ENCODE data around the gene RGS19. TPM values are rescaled to one million over a fixed set of nuclear protein-coding genes. Genes with fewer than 3 reads are reported as not detected.

Gene RGS19
- total RNA-seq, 1 experiment from 2014 or later = 43.2 TPM

DNA sequence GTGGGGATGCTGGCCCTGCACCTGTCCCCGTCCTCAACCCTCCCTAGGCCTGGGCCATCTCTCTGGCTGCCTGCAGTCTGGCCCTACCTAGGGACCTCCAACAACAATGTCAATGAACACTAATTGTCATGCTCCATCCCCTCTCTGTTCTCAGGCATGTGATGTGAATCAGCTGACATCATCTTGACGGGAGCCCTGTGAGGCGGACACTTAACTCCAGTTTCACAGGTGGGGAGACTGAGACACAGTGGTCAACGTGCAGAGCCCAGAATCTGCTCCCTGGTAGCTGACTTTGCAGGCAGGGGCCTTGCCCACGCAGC lies 17.1 kb downstream of the RGS19 start:
- no peaks in the 10 kb centered on the region for H3K27me3 ChIP-seq (ENCODE audit: low read length)
- CTCF ChIA-PET = interaction anchor here (0.6 to 1.0 kb wide), 2 partner anchors 23 to 517 kb away, joined by 3 to 8 read pairs; no protein-coding TSS in a partner anchor
- H2AFZ ChIP-seq (ENCODE audit: low read length) = peak overlapping the region; percentile 67; the same call in 1 of the 2 replicates
- 0 out of 2 replicates have a peak overlapping the region, but pooled peaks have one; percentile 6 for H3K27ac ChIP-seq (ENCODE audit: low read length)
- H4K20me1 ChIP-seq (ENCODE audit: low read length) = no peaks in the 10 kb centered on the region
- H3F3A ChIP-seq (ENCODE audit: low read length, unreplicated experiment) = no peaks in the 10 kb centered on the region
- H3K79me2 ChIP-seq (ENCODE audit: low read length) = peaks cover 10% of the 10 kb centered on the region
- TF ChIP-seq, protein P1, sequence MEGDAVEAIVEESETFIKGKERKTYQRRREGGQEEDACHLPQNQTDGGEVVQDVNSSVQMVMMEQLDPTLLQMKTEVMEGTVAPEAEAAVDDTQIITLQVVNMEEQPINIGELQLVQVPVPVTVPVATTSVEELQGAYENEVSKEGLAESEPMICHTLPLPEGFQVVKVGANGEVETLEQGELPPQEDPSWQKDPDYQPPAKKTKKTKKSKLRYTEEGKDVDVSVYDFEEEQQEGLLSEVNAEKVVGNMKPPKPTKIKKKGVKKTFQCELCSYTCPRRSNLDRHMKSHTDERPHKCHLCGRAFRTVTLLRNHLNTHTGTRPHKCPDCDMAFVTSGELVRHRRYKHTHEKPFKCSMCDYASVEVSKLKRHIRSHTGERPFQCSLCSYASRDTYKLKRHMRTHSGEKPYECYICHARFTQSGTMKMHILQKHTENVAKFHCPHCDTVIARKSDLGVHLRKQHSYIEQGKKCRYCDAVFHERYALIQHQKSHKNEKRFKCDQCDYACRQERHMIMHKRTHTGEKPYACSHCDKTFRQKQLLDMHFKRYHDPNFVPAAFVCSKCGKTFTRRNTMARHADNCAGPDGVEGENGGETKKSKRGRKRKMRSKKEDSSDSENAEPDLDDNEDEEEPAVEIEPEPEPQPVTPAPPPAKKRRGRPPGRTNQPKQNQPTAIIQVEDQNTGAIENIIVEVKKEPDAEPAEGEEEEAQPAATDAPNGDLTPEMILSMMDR (conservative IDR thresholded peaks at IDR 0.05; ENCODE audit: low read depth, low read length) = no peak
- TF ChIP-seq EZH2phosphoT487 (IDR thresholded peaks at IDR 0.05; ENCODE audit: borderline replicate concordance, low read length) (no peak), EZH2 (IDR thresholded peaks at IDR 0.05; ENCODE audit: low read length, unreplicated experiment) (no peak)
- H3K36me3 ChIP-seq (ENCODE audit: low read depth, low read length) = no peaks in the 10 kb centered on the region
- no peaks in the 10 kb centered on the region for H3K9me2 ChIP-seq (replicated peaks; ENCODE audit: low read length)
- intact Hi-C loops (cut with micrococcal nuclease) = loop anchor here (2.0 kb wide), 1 partner anchor 23 kb away; no protein-coding TSS in a partner anchor
- ATAC-seq (no peak), DNase-seq (no peak)
- peak overlapping the region; percentile 84 for H3K9ac ChIP-seq (ENCODE audit: low read length)
- peak overlapping the region; percentile 95 for H3K4me2 ChIP-seq (ENCODE audit: low read length)
- H3K4me3 ChIP-seq (ENCODE audit: low read length) = peak overlapping the region; percentile 79
- peaks cover 46% of the 10 kb centered on the region for H3K4me1 ChIP-seq (ENCODE audit: insufficient read depth, low read length)
- POLR2A ChIA-PET (ENCODE audit: unreplicated experiment) = no interaction called here
- H3K9me3 ChIP-seq (ENCODE audit: low read length) = no peaks in the 10 kb centered on the region
- no TSS peak for BruUV-seq (replicated peaks)

DNA sequence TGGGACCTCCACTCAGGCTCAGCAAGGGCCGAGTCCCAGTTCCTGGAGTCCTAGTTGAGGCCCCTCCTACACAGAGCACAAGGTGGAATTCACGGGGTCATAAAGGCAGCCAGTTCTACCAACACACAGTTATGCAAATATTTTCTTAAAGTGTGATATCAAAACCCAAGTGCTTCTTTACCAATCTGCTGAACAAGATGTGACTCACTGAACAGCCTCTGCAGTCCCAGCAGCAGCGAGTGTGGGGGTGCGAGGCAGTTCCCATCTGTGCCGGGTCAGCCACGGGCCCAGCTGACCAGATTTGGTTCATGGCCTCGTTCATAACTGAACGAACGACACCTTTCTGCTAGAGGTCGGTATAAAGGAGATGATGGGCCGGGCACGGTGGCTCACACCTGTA lies 20.8 kb downstream of the RGS19 start:
- DNase-seq = peak; percentile 26
- peak; percentile 13 for ATAC-seq
- H3F3A ChIP-seq (ENCODE audit: low read length, unreplicated experiment) = no peaks in the 10 kb centered on the region
- H2AFZ ChIP-seq (ENCODE audit: low read length) = peak overlapping the region; percentile 36; the same call in 1 of the 2 replicates
- no peaks in the 10 kb centered on the region for H3K27me3 ChIP-seq (ENCODE audit: low read length)
- peak overlapping the region; percentile 18; the same call in 1 of the 2 replicates for H3K4me2 ChIP-seq (ENCODE audit: low read length)
- no peaks in the 10 kb centered on the region for H3K9me2 ChIP-seq (replicated peaks; ENCODE audit: low read length)
- ChIA-PET POLR2A (ENCODE audit: unreplicated experiment) (no interaction called here), CTCF (no interaction called here)
- H3K4me1 ChIP-seq (ENCODE audit: insufficient read depth, low read length) = peaks cover 16% of the 10 kb centered on the region
- no peak overlapping the region for H3K4me3 ChIP-seq (ENCODE audit: low read length)
- intact Hi-C loops (cut with micrococcal nuclease) = no loop called here
- no peak overlapping the region for H3K9ac ChIP-seq (ENCODE audit: low read length)
- H3K79me2 ChIP-seq (ENCODE audit: low read length) = 0 out of 2 replicates have a peak, but pooled peaks cover 3% of the 10 kb centered on the region
- TF ChIP-seq, protein P1 (conservative IDR thresholded peaks at IDR 0.05; ENCODE audit: low read depth, low read length) = no peak
- TF ChIP-seq EZH2 (IDR thresholded peaks at IDR 0.05; ENCODE audit: low read length, unreplicated experiment) = no peak
- no peak for TF ChIP-seq EZH2phosphoT487 (IDR thresholded peaks at IDR 0.05; ENCODE audit: borderline replicate concordance, low read length)
- H4K20me1 ChIP-seq (ENCODE audit: low read length) = no peaks in the 10 kb centered on the region
- H3K36me3 ChIP-seq (ENCODE audit: low read depth, low read length) = no peaks in the 10 kb centered on the region
- no peaks in the 10 kb centered on the region for H3K9me3 ChIP-seq (ENCODE audit: low read length)
- no peak overlapping the region for H3K27ac ChIP-seq (ENCODE audit: low read length)
- BruUV-seq (replicated peaks) = no TSS peak

DNA sequence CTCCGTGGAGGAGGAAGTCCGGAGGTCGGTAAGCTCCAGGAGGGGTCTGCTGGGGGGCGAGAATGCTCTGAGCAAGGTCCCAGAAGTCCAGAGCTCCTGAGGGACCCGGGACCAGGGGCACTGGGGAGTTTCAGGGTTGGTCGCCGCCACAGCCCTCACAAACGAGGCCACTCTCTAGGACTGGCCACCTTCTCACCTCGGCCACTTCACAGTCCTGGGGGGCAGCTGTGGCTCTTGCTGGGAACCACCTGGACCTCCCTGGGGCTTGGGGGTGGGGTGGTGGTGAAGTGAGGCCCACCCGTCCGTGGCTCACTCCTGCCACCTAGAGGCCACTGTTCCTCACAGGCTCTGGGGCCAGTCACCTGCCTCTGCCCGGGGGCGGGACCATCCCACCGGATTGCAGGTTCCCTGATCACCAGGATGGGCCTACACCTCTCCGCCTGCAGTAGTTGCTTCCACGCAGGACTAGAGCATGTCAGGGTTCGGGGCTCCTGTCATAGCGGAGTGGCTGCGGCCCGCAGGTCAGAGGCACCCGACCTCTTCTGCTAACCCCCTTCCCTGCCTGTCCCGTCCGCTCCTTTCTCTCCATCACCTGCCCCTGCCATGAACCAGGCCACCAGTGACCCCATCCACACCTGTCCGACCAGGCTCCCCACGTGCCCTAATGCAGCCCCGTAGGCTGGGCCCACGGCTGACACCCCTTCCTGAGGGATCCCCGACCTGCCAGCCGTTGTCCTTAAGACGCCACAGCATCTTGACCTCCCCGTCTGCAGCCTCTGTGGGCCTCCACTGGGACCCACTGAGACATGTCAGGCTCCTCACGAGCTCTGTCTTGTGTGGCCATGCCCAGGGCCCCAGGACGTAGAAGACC lies 21.5 kb downstream of the RGS19 start:
- H4K20me1 ChIP-seq (ENCODE audit: low read length) = no peaks in the 10 kb centered on the region
- H3K9me3 ChIP-seq (ENCODE audit: low read length) = no peaks in the 10 kb centered on the region
- H3K9me2 ChIP-seq (replicated peaks; ENCODE audit: low read length) = no peaks in the 10 kb centered on the region
- ChIA-PET POLR2A (ENCODE audit: unreplicated experiment) (no interaction called here), CTCF (interaction anchor here (0.6 kb wide), 1 partner anchor 25 kb away, joined by 3 read pairs; no protein-coding TSS in a partner anchor)
- peak overlapping the region; percentile 36; the same call in 1 of the 2 replicates for H2AFZ ChIP-seq (ENCODE audit: low read length)
- peaks cover 16% of the 10 kb centered on the region for H3K4me1 ChIP-seq (ENCODE audit: insufficient read depth, low read length)
- H3K9ac ChIP-seq (ENCODE audit: low read length) = no peak overlapping the region
- no peak overlapping the region for H3K4me3 ChIP-seq (ENCODE audit: low read length)
- no peak overlapping the region for H3K27ac ChIP-seq (ENCODE audit: low read length)
- H3K36me3 ChIP-seq (ENCODE audit: low read depth, low read length) = no peaks in the 10 kb centered on the region
- H3K4me2 ChIP-seq (ENCODE audit: low read length) = peak overlapping the region; percentile 18; the same call in 1 of the 2 replicates
- H3K27me3 ChIP-seq (ENCODE audit: low read length) = no peaks in the 10 kb centered on the region
- ATAC-seq = peak; percentile 82
- TF ChIP-seq EZH2phosphoT487 (IDR thresholded peaks at IDR 0.05; ENCODE audit: borderline replicate concordance, low read length) (no peak), EZH2 (IDR thresholded peaks at IDR 0.05; ENCODE audit: low read length, unreplicated experiment) (no peak)
- TF ChIP-seq, protein P1 (conservative IDR thresholded peaks at IDR 0.05; ENCODE audit: low read depth, low read length) = peak; percentile 83
- DNase-seq = peak; percentile 83
- intact Hi-C loops (cut with micrococcal nuclease) = no loop called here
- no TSS peak for BruUV-seq (replicated peaks)
- H3F3A ChIP-seq (ENCODE audit: low read length, unreplicated experiment) = no peaks in the 10 kb centered on the region
- H3K79me2 ChIP-seq (ENCODE audit: low read length) = no peaks in the 10 kb centered on the region

Measured in PC-3 (cell line).